ENCODE results near the gene TULP4.

TULP4 gene

DNA sequence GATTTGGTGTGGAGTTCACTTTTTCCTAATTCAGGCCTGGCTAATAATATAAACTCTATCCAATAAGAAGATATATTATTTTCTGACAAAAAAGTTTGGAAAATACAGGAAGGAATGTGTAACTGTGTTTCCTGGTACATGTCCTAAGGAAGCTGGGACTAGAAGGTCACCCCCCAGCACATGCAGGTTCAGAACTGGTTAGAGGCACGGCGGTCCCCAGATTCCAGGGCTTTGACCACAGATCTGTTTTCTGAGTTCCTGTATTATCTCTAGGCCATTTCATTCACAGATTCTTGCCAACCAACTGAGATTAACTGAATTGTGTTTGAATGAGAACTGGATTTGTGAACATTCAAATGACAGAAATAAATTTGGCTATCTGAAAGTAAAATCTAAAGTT, 94.5 kb downstream of the TULP4 start:
- DNase-seq = no peak
- intact Hi-C loops (cut with DNase I) = loop anchor here (10.0 kb wide), 1 partner anchor 172 kb away; no protein-coding TSS in a partner anchor

DNA sequence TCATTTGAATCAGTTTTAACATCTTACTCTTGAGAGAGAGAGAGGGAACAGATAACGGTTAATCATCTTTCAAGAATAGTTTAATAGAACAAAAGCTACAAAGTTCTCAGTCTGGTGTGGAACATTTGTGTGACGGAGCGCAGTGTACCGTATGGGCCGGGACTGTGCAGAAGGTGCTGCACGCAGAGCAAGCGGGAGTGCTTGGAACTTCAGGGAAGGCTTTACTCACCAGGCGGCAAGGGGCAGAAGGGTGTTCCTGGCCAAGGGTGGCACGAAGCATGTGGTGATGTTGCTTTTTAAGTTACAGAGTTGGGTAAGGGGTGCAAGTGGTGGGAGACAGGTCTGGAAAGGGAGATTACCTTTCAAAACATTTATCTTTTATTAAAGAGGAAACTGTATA, 95.7 kb downstream of the TULP4 start:
- intact Hi-C loops (cut with DNase I) = loop anchor here (10.0 kb wide), 1 partner anchor 173 kb away; no protein-coding TSS in a partner anchor
- peak in 5 of 42 donors; percentile 39 to 64 (median 45) for DNase-seq

- DNase-seq = peak; percentile 36 to 87 (median 72)
- intact Hi-C loops (cut with DNase I) = loop anchor here (10.0 kb wide), 1 partner anchor 174 kb away; no protein-coding TSS in a partner anchor
Observed at GRCh38 chr6:158408552-158409130, 96.4 kb downstream of the TULP4 start.

DNA sequence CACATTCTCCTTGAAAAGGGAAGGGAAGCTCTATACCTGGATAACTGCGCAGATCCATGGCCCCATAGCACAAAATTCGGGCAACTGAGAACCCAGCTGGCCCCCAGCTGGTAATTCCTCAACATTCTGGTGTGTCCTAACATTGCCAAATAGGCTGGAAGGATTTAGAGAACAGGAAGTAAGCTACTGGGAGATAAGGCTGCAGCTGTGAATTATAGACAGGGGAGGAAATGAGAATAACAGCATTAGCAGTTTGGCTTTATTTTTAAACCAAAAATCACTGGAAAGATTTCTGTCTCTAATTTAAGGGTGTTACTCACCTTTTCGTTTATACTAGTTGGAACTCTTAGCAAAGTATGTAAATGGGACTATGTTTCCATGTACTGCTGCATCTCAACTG, 97.2 kb downstream of the TULP4 start:
- intact Hi-C loops (cut with DNase I) = loop anchor here (10.0 kb wide), 1 partner anchor 175 kb away; no protein-coding TSS in a partner anchor
- DNase-seq = no peak

GRCh38 chr6:158410784-158411183, 98.5 kb downstream of the TULP4 start:
- DNase-seq = peak in 14 of 42 donors; percentile 12 to 79 (median 37)
- intact Hi-C loops (cut with DNase I) = no loop called here

DNA sequence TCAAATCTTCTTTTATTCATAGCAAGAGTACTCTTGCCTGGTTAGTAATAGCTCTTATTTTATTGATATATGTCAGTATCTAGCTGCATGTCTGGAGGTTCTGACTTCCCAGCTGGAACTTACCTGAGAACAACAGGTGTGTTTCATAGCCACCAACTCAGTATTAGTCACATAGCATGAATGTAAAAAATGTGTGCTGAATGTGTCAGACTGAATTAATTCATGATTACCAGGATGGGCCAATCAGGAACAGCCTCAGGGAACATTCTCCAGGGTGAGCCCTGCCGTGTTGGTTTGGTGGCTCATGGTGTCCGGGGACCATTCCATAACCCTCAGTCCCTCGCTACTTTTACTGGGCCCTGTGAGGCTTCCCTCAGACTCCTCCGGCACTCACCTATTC, 99.7 kb downstream of the TULP4 start:
- DNase-seq = peak in 5 of 42 donors; percentile 25 to 52 (median 43)
- intact Hi-C loops (cut with DNase I) = no loop called here

GRCh38 chr6:158413028-158413427, 100.8 kb downstream of the TULP4 start:
- peak in 26 of 42 donors; percentile 30 to 69 (median 45) for DNase-seq
- intact Hi-C loops (cut with DNase I) = no loop called here

DNA sequence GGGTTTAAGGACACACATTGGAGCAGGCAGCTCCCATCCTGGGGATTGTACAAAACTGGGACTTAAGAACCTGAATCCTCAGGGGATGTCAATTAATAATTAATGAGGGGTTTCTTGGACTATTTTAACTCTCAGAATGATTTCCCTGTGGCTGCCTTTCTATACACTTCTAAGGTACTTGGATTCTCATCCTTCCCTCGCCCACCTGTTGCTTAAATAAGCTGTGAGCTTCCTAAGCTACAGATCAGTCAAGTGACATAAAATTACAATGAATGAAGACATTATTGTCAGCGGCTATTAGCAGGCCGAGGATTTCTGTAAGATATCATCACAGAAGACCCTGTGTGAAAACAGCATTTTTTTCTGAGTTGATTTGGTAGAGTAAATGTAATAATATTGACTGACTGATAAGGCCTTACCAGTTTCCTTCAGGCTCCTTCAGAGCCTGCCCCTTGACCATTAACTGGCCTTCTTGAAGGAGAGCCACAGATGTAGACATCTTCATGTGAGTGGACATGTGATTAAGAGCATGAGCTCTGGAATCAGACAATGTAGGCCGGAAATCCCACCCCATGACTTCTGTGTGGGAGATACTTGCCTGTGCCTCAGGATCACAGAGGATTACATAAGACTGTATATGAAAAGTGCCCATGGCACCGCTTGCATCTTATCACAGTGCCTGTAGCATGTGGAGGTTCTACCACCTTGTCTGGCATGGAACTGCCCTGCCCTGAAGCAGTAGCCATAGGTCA, 101.7 kb downstream of the TULP4 start:
- DNase-seq = peak in 4 of 42 donors; percentile 29 to 55 (median 40)
- intact Hi-C loops (cut with DNase I) = no loop called here

GRCh38 chr6:158414851-158415262, 102.6 kb downstream of the TULP4 start:
- DNase-seq = no peak
- intact Hi-C loops (cut with DNase I) = no loop called here

DNA sequence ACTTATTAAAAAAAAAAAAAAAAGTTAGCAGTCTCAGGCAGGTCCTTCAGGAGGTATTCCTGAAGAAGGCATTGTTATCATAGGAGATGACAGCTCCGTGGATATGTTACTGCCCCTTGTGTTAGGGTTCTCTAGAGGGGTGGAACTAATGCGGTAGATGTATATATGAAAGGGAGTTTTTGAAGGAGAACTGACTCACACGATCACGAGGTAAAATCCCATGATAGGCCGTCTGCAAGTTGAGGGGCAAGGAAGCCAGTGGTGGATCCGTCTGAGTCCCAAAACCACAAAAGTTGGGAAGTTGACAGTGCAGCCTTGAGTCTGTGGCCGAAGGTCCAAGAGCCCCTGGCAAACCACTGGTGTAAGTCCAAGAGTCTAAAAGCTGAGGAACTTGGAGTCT, 103.4 kb downstream of the TULP4 start:
- intact Hi-C loops (cut with DNase I) = no loop called here
- DNase-seq = peak in 1 of 42 donors; percentile 41

GRCh38 chr6:158416883-158417759, 104.9 kb downstream of the TULP4 start:
- peak in 1 of 42 donors; percentile 53 for DNase-seq
- intact Hi-C loops (cut with DNase I) = no loop called here

GRCh38 chr6:158417760-158418098, 105.5 kb downstream of the TULP4 start:
- intact Hi-C loops (cut with DNase I) = no loop called here

DNA sequence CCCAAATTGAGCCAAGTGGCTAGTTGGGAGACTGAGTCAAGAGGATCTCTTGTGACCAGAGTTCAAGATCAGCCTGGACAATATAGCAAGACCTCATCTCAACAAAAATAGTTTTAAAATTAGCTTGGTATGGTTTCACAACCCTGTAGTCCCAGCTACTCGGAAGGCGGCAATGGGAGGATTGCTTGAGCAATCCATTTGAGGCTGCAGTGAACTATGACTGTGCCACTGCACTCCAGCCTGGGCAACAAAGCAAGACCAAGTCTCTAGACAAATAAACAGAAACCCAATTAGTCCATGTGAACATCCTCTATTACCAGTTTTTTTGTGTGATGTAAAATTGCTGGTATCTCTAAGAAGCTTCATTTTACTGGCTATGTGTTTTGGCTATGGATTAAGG, 106.2 kb downstream of the TULP4 start:
- intact Hi-C loops (cut with DNase I) = no loop called here

More at GRCh38 chr6:158417760-158418098, 105.5 kb downstream of the TULP4 start:
- peak in 37 of 42 donors; percentile 29 to 86 (median 63) for DNase-seq

DNA sequence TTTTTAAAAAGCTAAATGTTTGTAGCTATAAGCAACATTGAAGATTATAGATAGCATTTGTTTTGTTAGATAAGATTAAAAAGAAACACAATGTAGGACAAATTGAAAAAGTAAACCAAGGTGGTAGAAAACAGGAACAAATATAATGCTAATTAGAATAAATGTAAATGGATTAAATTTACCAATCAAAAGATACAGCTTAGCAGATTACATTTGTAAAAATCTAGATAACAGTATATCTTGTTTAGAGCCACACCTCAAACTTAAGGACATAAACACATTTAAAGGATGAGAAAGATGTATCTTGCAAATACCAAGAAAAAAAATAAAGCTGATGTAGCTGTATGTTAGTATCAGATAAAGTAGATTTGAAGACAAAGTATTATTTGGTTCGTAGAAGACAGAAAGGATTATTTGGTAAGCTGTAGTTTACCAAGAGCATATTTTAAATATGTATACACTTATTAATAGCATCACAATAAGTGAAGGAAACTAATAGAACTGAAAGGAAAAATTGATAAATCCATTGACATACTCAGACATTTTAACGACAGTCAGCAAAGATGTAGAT, 107.2 kb downstream of the TULP4 start:
- DNase-seq = no peak
- intact Hi-C loops (cut with DNase I) = no loop called here

More for the DNA sequence above, 106.2 kb downstream of the TULP4 start:
- peak in 1 of 42 donors; percentile 39 for DNase-seq

- intact Hi-C loops (cut with DNase I) = no loop called here
Observed at GRCh38 chr6:158421381-158421780, 109.1 kb downstream of the TULP4 start.

GRCh38 chr6:158422629-158423238, 110.5 kb downstream of the TULP4 start:
- intact Hi-C loops (cut with DNase I) = no loop called here
- no peak for DNase-seq

More at GRCh38 chr6:158421381-158421780, 109.1 kb downstream of the TULP4 start:
- no peak for DNase-seq

GRCh38 chr6:158431036-158431435, 118.8 kb downstream of the TULP4 start:
- no peak for DNase-seq
- intact Hi-C loops (cut with DNase I) = no loop called here

GRCh38 chr6:158431560-158431959, 119.3 kb downstream of the TULP4 start:
- intact Hi-C loops (cut with DNase I) = no loop called here

GRCh38 chr6:158437571-158437970, 125.3 kb downstream of the TULP4 start:
- intact Hi-C loops (cut with DNase I) = no loop called here
- peak in 1 of 42 donors; percentile 16 for DNase-seq

More at GRCh38 chr6:158431560-158431959, 119.3 kb downstream of the TULP4 start:
- DNase-seq = peak in 1 of 42 donors; percentile 33
